GM18505 (cell line): ENCODE measurements around the gene FHL1.
A peak's percentile ranks its signal among the peaks of the same experiment; 100 is the strongest.
"Not testable (repeated sequence)": the region's sequence is repeated elsewhere in the genome, so short reads cannot be mapped to it uniquely, and the experiment has no call there.

Experiments used
- ATAC-seq: cut with Tn5 transposase; IDR thresholded peaks from one replicate; pipeline ENCODE4 v1.9.1; 2021; ENCODE audit not compliant: unreplicated experiment
- POLR2A ChIP-seq: IDR thresholded peaks from 4 replicates; pipeline ENCODE4 v1.6.1; 2011; ENCODE audit warnings: borderline replicate concordance; ENCODE audit not compliant: insufficient read depth, insufficient read length; ENCODE audit errors: extremely low read depth

The FHL1 gene

GRCh38 chrX:136147315-136147901 is at the start of gene FHL1:
Gene FHL1 (plus strand): TSS chrX:136147533.
- ATAC-seq: peak; percentile 32
- TF ChIP-seq POLR2A: no peak

- no peak for TF ChIP-seq POLR2A
- no peak for ATAC-seq
Measured at GRCh38 chrX:136097871-136098805, 49.2 kb upstream of the FHL1 start.

DNA sequence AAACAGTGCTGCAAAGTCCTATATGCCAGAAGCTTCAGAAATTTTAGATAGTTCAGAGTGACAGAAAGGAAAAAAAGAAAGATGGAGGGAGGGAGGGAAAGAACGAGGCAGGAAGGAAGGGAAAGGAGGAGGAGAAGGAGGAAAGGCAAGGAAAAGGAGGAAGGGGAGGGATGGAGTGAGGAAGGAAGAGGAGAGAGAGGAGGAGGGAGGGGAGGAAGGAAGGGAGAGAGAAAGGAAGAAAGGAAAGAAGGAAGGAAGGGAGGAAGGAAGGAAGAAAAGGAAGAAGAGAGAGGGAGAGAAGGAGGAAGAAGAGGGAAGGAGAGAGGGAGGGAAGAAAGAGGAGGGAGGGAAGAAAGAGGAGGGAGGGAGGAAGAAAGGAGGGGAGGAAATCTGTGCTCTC is 42.4 kb upstream of the FHL1 start:
- ATAC-seq: no peak
- no peak for TF ChIP-seq POLR2A

- ATAC-seq: no peak
Measured at GRCh38 chrX:136106920-136107528, 40.3 kb upstream of the FHL1 start.

DNA sequence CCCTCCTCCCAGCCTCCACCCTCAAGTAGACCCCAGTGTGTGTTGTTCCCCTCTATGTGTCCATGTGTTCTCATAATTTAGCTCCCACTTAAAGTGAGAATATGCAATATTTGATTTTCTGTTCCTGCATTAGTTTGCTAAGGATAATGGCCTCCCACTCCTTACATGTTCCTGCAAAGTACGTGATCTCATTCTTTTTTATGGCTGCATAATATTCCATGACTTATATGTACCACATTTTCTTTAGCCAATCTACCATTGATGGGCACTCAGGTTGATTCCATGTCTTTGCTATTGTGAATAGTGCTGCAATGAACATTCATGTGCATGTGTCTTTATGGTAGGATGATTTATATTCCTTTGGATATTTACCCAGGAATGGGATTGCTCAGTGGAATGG is 38.4 kb upstream of the FHL1 start:
- not testable (repeated sequence) for ATAC-seq

More at GRCh38 chrX:136106920-136107528, 40.3 kb upstream of the FHL1 start:
- TF ChIP-seq POLR2A: no peak

- no peak for ATAC-seq
- TF ChIP-seq POLR2A: no peak
Measured at GRCh38 chrX:136112286-136112685, 35.0 kb upstream of the FHL1 start.

- TF ChIP-seq POLR2A: no peak
- ATAC-seq: no peak
Measured at GRCh38 chrX:136112778-136113177, 34.6 kb upstream of the FHL1 start.

DNA sequence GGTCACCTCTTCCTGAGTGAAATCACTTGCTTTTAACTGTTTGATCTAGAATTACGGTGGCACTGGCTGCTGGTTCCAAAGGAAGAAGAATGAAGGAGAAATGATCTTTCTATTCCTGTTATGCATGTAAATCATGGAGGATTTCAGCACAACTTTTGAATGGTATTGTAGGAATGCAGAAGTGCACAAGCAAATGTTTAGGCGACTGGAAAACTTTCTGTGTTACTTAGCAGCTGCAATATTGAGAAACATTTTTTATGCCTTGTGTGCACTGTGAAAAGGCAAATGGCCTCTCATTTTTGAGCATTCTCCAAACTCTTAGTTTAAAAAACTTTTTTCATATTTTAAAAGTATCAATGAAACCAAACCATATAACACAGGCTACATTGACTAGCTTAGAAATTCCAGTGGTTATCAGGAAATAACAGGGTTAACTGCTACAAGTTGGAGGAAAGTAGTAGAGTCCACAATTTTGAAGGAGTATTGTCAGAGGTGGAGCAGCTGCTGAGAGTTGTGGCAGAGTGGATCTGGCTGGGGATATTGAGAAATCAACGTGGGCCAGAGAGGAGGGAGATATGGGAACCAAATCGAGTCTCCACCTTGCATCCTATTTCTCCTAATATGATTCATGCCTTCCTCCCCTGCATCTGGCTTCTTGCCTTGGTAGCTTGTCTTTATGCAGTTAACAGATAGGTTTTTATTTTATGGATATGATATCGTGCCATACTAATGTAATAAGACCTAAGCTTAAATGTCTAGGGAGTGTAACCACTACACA is 32.0 kb upstream of the FHL1 start:
- no peak for ATAC-seq
- TF ChIP-seq POLR2A: no peak

DNA sequence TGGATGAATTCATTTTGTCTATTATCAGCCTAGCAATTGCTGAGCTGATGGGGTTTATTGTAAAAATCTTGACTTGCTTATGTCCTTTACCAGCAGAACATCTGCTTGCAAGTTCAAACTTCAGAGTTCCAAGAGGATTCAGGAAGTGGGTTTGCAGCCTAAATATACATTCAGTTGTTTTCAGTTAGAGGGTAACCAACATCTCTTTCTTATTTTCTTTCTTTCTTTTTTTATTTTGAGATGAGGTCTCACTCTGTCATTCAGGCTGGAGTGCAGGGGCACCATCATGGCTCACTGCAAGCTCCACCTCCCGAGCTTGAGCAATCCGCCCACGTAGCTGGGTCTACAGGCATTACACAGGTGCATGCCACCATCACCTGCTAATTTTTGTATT is 31.4 kb upstream of the FHL1 start:
- TF ChIP-seq POLR2A: no peak
- no peak for ATAC-seq

DNA sequence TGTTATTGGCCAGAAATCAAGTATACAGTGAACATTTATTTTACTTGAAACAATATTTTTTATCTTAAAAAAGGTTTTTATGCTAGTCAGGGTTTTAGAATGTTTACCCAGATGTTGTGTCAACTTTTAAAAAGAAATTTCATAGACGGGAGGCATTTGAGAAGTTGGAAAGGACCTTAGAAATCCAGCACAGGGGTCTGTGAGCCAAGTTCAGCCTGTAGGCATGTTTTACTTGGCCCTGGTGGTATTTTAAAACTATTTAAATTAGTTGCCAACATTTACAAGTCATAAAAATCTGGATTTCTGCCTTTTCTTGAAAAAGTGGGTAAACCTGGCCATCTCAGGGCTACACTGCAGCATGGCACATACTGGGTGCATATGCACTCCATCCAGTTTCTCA is 25.5 kb upstream of the FHL1 start:
- TF ChIP-seq POLR2A: no peak
- ATAC-seq: no peak

GRCh38 chrX:136122207-136122606 is 25.1 kb upstream of the FHL1 start:
- no peak for TF ChIP-seq POLR2A
- no peak for ATAC-seq

DNA sequence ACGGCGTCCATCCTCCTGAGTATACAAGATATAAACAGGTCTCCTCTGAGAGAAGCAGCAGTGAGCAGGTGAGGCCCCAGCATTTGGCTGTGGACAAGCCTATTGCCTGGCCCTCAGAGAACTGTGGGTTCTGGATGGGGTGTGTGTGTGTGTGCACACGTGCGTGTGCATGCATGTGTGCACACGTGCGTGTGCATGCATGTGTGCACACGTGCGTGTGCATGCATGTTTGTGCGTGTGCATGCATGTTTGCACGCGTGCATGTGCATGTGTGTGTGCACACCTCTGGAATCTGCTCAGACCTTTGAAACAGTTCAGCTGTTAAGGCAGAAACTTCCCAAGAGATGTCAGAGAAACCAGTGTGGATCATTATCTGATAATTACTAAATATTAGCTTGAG is 22.2 kb upstream of the FHL1 start:
- ATAC-seq: no peak
- no peak for TF ChIP-seq POLR2A

DNA sequence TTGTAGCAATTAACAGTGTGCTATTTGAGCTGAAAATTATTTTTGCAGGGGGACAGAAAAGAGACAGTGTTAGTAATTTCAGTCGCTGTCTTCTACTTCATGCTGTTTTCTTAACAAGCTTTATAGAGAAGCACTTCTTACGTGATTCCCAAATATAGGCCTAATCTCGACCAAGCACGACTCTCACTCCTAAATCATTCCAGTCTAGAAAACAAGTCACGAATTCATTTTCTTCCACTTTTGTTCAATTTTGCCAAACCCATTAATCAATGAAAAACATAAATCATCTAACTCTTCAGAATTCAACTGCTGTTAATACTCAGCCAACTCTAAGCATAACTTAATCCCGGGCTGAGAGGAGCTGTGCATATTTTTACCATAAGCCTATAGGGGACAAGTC is 21.0 kb upstream of the FHL1 start:
- ATAC-seq: no peak
- TF ChIP-seq POLR2A: no peak
